HG02623 (cell line): ENCODE data around the gene PLEKHM1.

Experiments used
- ATAC-seq: cut with Tn5 transposase; IDR thresholded peaks from one replicate; pipeline ENCODE4 v1.9.1; 2021; ENCODE audit warnings: moderate library complexity; ENCODE audit not compliant: unreplicated experiment

The PLEKHM1 gene

DNA sequence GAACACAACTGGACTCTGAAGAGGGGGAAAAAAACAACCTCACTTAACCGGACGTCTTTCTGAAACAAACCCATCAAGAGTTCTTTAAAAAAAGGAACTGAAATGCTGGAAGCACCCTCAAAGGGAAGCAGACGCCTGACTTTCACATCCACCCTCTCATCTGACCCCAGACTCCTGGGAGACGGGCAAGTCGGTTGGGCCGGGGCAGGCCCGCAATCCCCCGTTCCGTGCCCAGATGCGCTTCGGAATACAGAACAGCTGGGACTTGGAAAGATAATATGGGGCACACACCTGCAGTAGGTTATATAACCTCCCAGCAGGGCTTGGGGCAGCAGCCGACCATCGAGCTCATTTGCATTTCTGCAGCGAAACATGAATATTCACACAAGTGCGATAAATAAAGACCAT lies 61.6 kb downstream of the PLEKHM1 start:
- ATAC-seq = no peak

DNA sequence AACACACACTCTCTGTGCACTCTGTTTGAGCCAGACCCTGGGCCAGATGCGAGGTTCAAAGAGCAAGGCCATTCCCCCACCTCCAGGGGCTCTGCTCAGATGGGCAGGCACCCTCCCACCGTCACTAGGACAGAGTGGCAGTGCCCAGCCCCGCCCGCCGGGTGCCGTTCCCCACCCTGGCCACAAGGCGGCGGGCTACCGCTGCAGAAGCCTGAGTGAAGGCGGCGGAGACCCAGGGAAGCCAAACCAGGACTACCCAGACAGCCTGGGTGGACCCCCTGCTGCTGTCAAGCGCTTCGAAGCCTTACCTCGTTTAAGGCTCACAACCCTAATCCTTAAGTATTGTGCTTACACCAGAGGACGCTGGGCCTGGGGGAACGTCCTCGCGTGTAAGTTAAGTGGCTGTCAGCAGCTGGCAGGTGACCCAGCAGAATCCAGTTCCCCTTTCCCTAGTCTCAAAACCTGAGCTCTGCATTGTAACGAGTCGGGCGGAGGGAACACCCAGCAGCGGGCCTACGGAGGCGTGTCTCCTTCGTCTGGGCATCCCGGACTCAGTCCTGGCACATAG lies 62.4 kb downstream of the PLEKHM1 start:
- no peak for ATAC-seq

DNA sequence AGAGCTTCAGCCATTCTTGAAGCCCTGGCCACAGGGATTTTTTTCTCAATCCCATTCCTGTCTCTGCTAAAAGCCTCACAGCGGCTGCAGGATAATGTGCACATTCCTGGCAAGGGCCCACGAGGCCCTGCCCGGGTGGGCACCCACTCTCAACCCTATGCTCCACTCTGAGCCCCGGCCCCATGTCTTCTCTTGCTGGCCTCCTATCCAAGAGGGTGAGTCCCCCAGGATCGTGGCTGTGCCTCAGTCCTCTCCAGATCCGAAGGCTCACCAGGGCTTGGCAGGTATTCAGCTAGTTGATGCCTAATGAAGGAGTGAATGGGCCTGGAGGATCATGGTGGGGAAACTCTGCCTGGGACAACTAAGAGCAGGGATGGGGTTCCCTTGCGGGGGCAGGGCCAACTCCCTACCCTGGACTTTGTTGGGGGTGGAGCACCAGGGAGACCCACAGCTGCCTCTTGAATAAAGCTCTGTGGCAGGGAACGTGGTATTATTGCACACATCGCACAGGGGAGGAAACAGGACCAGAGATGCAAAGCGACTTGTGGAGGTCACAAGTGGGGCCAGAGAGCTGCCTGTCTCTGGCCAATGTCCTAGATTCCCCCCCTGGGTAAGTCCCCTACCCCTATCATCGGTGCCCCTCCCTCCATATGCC lies 63.2 kb downstream of the PLEKHM1 start:
- no peak for ATAC-seq

DNA sequence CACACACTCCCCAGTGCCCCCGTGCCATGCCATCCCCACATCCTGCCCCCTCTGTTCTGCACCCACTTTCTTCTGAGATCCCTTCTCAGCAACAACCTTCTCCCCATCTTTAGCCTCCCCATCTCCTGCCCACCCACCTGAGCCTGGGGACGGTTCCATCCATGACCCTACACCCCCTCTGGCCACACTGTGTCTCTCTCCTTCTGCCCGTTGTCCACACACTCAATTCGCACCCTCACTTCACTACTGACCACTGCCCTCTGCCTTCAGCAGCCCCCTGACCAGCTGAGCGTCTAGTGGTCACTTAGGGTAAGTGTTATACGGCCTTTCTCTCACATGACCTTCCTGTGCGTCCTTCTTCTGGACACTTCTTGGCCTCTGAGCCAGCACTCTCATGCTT lies 64.0 kb downstream of the PLEKHM1 start:
- ATAC-seq = no peak

DNA sequence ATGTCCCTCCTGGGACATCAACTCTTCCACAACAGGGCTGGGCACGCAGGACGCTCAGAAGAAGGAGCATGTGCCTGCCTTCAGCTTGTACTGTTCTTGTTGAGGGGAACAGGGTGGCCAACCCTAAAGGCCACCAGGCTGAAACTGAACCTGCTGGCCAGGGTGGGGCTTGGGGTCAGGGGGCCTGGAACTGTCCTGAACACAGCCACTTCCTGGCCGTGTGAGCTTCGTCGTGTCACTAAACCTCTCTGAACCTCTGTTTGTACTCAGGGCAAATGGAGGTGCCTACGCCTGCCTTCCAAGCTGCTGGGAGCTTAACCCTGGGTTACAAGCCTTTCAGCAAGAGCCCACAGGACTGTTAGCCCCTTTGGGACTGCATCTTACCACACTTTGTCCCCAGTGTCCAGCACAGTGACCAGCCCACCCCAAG lies 64.5 kb downstream of the PLEKHM1 start:
- ATAC-seq = no peak

DNA sequence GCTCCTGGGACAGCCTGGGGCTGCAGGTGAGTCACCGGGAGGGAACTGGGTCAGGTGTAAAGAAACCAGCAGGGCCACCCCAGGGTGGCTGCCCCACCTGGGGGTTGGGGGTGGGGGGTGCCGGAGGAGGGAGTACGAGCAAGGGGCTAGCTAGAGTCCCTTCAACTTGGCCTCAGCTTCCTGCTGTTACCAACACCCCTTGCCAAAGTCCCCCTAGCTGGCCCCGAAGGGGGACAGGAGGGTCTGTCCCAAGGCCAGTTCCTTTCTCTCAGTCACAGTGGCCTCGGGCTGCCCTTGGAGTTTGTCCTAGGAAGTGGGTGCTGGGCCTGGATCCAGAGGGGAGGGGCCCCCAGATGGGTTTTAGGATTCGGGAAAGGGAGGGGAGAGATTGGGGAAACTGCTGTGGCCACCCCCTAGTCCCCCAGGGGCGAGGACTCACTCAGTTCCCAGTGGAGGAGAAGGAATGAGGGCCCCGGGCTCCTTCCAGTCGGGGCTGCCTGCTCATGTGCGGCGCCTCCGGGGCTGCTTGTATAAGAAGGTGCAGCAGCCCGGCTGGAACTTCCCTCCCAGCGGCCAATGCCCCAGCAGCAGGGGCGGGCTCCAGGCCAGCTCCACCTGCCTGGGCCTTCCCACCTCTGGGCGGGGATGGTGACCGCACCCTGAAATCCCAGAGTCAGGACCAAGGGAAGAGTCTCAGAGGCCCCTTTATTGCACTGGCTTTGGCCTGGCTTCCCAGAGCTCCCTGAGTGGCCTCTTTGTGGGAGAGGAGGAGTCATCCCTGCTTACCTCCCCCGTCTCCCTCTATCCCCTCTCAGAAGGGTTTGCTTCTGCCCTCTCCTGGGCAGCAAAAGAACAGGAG lies 65.2 kb downstream of the PLEKHM1 start:
- ATAC-seq = no peak

DNA sequence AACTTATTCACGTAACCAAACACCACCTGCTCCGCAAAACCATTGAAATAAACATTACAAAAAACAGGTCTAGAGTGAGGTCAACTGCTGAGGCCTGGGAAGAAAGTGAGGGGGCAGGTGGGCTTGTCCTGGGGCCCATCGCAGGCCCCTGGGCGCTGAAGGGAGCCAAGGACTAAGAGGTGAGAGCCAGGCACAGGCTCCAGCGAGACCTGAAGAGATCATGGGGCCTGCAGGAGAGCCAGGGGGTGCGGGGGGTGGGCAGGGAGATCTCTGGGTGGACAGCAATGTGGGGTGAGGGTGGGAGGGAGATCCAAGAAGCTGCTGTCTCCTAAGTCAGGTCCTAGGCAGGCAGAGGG lies 65.8 kb downstream of the PLEKHM1 start:
- ATAC-seq = no peak

DNA sequence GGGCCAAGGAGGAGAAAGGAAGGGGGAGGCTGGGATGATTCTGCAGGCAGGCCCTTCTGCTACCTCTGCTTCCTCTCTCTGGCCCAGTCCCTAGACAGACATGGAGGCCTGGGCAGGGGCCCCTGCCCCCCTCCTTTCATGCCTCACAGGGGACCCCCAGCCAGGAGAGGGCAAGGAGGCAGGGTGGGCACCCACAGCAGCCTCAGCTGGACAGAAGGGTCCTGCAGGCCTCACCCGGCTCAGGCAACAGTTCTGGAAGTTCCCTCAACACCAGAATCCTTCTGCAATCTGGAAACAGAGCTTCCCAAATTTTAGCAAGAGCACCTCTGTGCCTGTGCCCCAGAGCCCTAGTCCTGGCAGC lies 66.6 kb downstream of the PLEKHM1 start:
- no peak for ATAC-seq

DNA sequence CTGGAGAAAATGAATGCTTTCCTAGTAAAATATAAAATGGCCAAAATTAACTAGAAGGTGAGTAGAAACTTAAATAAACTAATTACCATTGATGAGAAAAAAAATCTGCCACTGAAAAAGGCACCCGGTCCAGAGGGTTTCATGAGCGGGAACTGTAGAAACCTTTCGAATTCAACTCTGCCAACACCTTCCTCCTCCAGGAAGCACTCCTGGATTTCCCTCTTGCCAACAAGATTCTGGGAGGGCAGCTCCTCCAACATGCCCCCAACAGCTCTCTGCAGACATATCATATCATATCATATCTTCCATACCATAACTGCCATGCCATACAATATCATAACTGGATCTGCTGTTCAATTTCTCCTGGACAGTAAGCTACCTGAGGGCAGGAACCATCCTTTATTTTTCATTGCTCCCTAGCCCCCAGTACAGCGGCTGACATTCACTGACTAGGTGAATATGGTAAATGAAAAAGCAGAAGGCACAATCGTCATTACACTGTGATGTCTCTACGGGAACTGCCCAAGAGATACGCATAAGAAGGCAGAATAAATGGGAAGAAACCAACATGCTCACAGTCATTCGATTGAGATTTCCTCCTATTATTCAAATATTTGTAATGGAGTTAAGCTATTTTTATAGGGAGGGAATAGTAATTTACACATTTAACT lies 67.1 kb downstream of the PLEKHM1 start:
- no peak for ATAC-seq

DNA sequence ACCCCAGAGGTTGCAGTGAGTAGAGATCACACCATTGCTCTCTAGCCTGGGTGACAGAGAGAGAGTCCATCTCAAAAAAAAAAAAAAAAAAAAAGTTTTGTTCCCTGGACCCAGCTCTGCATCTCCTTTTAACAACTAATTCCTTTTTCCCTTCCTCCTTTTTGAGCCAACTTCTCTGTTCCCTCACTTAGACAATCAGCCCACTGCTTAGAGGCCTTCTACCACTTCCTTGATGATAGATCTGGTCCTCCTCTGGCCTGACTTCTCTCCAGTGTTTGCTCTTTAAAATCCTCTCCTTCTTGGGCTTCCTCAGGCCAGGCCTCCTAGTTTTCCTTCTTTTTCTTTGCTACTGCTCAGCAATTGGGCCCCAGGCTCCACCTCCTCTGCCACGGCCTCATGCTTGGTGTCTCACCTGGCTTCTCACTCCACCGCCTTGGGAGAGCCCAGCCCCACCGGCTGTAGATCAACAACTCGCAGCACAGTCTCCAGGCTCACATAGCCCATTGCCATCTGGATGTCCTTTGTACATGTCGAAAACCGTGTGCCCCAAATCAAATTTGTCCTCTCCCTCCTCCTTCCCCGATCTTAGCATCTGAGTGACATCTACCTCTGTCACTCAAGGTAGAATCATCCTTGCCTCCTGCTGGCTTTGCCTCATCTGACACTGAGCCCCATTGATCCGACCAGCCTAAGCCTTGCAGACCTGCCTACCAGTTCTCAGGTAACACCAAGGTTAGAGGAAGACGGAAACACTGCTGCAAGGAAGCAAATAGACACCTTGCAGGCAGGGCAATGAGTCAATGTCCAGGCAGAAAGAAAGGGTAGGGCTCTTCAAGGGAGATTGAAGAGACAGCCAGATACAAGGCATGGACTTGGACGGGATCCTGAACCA lies 75.3 kb downstream of the PLEKHM1 start:
- no peak for ATAC-seq

DNA sequence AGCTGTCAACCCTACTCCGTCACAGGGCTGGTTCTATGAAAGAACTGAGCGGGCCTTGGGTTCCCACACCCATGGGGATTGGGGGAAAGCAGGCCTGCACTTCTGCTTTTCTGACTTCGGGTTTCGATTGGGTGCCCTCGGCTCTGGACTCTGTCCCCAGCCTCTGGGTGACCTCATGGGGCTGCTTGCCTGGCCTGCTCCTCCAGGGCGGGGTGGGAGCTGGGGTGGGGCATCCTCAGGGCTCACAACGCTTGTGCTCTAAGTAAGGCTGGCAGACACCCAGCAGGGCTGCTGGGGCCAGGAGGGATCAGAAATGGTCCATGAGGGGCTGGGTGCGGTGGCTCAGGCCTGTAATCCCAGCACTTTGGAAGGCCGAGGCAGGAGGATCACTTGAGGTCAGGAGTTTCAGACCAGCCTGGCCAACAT lies 77.0 kb downstream of the PLEKHM1 start:
- no peak for ATAC-seq

DNA sequence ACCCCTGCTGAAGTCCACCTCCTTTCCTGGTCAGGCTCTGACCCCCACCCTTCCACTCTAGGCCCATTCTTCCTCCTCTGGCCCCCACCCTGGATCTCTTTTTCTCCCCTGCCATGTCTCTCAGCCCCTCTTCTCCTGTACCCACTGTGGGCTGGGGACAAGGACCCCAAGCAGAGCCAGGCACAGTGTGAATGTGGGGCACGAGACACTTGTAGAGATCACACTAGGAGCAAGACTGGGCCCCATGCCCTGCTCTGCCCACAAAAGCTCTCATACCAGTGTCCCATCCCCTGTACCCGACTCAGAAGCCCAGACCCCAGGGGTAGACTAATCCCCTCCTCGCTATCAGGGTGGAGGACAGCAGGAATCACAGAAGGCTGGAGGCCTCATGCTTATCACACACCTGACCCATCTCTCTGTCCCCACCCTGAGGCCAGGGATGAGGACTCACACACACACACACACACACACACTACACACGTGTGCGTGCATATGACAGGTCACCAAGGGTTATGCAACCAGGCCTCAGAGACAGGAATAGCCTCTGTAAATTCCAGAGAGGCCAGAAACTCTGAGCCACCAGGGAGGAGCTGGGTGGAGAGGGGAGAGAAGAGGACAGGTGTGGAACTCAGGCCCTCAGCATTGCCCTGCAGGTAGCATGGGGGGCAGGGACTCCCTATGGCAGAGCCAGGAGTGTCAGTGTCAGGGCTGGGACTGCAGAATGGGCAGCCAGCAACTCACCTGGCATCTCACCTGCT lies 79.0 kb downstream of the PLEKHM1 start:
- ATAC-seq = no peak

DNA sequence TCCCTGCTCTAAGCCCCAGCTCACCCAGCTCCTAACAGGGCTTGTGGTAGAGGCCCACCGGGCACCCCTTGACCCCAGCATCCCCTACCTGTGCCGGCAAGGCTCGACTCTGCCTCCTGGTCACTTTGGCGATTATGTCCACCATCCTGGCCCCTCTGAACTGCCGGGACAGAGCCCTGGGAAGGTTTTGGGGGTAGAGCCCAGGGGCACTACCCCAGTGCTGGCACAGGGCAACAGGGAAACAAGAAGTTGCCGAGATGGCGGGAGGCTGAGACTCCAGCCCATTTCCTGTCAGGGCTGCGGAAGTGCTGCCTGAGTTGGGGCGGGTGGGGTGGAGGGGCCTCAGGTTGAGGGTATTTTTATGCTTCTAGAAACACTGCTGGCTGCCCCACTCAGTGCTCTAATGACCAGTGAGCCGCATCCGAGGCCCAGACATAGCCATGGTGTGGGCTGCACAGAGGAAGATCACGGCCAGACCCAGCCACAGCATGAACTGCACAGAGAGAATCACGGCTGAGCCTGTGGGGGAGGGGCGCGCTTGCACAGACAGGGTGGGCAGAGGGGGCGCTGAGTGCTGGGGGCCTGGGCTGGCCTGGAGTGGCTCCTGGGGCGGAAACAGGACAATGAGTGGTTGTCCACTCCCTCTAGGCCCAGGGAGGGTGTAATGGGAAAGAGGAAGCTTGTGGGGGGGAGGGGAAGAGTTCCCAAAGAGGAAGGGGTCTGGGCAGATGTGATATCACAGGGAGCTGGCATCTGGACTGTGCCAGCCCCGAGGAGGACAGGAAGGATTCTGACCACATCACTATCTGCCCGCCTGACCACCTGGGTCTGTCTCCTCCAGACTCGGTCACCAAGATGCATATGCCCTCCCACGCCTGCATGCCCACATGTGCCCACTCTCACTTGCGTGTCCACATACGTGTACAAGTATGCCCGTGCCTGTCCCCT lies 80.1 kb downstream of the PLEKHM1 start:
- ATAC-seq = no peak

DNA sequence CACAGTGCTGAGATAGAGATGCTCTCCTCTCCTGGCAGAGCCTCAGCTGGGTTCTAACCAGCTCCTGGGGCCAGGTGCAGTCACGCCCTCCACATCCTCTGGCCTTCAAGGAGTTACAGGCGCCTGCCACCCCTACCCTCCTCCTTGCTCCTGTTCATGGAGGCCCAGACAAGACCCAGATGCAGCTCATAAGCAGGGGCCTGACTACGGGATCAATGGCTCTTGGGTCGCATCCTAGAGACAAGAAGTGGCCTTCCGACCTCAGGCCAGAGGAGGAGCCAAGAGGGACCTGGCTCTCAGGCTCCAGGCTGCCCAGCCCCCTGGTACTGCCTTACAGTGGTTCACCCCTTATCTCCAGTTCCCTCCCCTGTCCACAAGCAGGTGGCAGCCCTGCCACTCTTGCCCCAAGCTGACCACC lies 80.9 kb downstream of the PLEKHM1 start:
- no peak for ATAC-seq

DNA sequence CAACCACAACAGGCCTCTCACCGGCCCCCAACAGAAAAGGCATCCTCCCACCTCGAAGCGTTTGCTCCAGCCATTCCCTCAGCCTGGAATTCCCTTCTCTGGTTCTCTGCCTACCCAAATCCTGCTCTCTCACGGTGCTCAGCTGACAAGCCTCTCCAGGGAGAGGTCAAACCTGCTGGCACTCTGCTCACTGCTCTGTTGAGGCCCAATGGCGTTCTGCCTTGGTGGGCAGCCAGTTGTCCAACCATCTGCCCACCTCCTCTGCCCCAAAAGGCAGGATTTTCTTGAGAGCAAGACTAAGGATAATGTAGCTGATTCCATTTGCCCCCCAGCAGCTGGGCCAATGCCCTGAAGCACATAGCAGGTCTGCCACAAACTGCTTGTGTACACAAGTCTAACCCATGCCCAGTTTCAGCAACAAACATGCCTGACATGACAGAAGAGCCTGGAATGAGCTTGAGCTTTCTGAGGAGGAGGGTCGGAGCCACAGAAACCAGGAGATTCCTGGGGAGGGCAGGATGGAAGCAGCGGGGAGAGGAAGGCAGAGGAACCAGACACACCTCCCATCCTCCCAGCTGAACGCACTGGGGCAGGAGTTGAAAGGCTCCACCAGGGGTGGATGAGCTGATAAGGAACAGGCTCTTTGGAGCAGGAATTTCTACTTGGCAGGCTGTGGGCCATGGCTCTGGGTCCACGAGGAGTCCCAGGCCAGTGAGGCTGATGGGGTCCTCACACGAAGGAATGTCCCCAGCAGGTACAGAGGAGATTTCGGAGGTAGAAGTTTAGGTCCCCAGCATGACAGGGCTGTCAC lies 81.7 kb downstream of the PLEKHM1 start:
- no peak for ATAC-seq

DNA sequence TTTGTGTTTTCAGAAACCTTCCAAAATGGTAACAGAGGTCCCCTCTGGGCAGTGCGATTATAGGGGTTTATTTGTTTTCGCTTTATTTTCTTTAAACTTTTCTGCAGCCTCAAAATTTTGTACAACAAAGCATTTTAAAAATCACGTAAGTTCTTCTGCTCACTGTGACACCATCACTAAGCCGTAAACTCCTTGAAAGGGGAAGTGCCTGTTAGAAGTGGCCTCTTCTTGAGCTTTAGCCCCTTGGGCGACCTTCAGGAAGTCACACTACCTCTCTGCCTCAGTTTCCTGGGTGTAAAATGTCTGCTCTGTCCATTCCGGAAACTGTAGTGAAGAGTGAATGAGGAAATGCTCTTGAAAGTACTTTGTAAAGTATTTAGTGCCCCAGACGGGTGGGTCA lies 84.4 kb downstream of the PLEKHM1 start:
- ATAC-seq = no peak

DNA sequence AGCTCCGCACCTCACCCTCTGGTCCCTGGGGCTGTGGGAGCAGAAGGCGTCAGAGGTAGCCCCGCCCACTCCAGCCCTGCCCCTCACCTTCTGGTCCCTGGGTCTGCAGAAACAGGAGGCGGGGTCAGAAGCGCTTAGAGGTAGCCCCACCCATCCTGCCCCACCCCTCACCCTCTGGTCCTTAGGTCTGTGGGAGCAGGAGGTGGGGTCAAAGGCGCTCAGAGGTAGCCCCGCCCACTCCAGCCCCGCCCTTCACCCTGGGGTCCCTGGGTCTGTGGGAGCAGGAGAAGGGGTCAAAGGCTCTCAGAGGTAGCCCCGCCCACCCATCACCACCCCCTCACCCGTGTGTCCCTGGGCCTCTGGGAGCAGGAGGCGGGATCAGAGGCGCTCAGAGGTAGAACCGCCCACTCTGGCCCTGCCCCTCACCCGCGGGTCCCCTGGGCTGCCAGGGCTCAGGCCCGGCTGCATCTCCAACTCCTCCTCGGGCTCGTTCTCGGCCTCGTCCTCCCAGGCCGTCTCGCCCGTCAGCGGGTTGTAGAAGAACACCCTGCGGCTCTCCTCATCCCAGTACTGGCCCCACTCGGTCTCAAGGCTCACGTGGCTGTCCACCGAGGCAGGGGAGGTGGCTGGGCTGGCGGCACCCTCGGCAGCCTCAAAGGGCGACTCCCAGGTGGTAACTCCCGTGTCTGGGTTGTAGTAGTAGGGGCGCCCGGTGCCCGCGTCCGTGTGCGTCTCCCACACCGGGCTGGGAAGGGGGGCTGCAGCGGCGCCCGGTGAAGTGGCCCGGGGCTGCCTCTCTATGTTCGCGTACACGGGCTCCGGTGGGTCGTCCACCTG lies 85.1 kb downstream of the PLEKHM1 start:
- no peak for ATAC-seq
